GM21528 (cell line): ENCODE data around the gene RGS6.

Experiments used
- ATAC-seq: cut with Tn5 transposase; IDR thresholded peaks from one replicate; pipeline ENCODE4 v1.9.1; 2021; ENCODE audit warnings: mild to moderate bottlenecking, moderate library complexity; ENCODE audit not compliant: unreplicated experiment, low FRiP score

The RGS6 gene

GRCh38 chr14:72008666-72009065, 76.4 kb downstream of the RGS6 start:
- ATAC-seq, result no peak

GRCh38 chr14:72010474-72010873, 78.2 kb downstream of the RGS6 start:
- no peak for ATAC-seq

- no peak for ATAC-seq
Measured at GRCh38 chr14:72013721-72014345, 81.6 kb downstream of the RGS6 start.

- no peak for ATAC-seq
Measured at GRCh38 chr14:72014486-72014885, 82.3 kb downstream of the RGS6 start.

GRCh38 chr14:72017290-72017689, 85.1 kb downstream of the RGS6 start:
- ATAC-seq, result no peak

- ATAC-seq, result no peak
Measured at GRCh38 chr14:72023128-72024042, 91.2 kb downstream of the RGS6 start.

GRCh38 chr14:72024043-72024407, 91.8 kb downstream of the RGS6 start:
- ATAC-seq, result no peak

GRCh38 chr14:72024504-72024903, 92.3 kb downstream of the RGS6 start:
- ATAC-seq, result no peak

GRCh38 chr14:72026536-72026935, 94.3 kb downstream of the RGS6 start:
- ATAC-seq, result no peak

GRCh38 chr14:72027061-72027460, 94.8 kb downstream of the RGS6 start:
- no peak for ATAC-seq

GRCh38 chr14:72033365-72033764, 101.1 kb downstream of the RGS6 start:
- ATAC-seq, result no peak

GRCh38 chr14:72040528-72040927, 108.3 kb downstream of the RGS6 start:
- no peak for ATAC-seq

- ATAC-seq, result no peak
Measured at GRCh38 chr14:72045271-72045670, 113.0 kb downstream of the RGS6 start.

GRCh38 chr14:72045885-72046284, 113.7 kb downstream of the RGS6 start:
- ATAC-seq, result no peak

GRCh38 chr14:72049462-72049861, 117.2 kb downstream of the RGS6 start:
- no peak for ATAC-seq

GRCh38 chr14:72052356-72052755, 120.1 kb downstream of the RGS6 start:
- no peak for ATAC-seq

- ATAC-seq, result no peak
Measured at GRCh38 chr14:72053651-72054050, 121.4 kb downstream of the RGS6 start.

GRCh38 chr14:72054911-72055310, 122.7 kb downstream of the RGS6 start:
- no peak for ATAC-seq

- ATAC-seq, result no peak
Measured at GRCh38 chr14:72057701-72058285, 125.6 kb downstream of the RGS6 start.

GRCh38 chr14:72060460-72060859, 128.2 kb downstream of the RGS6 start:
- no peak for ATAC-seq

- ATAC-seq, result no peak
Measured at GRCh38 chr14:72060917-72061316, 128.7 kb downstream of the RGS6 start.

GRCh38 chr14:72061718-72062117, 129.5 kb downstream of the RGS6 start:
- ATAC-seq, result no peak
